ENCODE results near the gene UBE2L6.

UBE2L6 gene

DNA sequence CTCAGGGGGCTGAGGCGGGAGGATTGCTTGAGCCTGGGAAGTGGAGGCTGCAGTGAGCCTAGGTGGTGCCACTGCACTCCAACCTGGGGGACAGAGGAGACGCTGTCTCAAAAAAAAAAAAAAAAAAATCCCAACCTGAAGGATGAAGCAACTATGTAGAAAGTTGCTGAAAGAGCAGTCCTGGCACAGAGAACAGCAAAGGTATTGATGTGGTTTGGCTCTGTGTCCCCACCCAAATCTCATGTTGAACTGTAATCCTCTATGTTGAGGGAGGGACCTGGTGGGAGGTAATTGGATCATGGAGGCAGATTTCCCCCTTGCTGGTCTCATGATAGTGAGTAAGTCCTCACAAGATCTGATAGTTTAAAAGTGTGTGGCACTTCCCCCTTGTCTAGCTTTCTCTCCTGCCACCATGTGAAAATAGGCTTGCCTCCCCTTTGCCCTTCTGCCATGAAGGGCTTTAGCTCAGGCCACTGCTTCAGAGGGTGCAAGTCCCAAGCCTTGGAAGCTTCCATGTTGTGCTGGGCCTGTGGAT lies 19.3 kb upstream of the UBE2L6 start:
- TF ChIP-seq, protein P1, sequence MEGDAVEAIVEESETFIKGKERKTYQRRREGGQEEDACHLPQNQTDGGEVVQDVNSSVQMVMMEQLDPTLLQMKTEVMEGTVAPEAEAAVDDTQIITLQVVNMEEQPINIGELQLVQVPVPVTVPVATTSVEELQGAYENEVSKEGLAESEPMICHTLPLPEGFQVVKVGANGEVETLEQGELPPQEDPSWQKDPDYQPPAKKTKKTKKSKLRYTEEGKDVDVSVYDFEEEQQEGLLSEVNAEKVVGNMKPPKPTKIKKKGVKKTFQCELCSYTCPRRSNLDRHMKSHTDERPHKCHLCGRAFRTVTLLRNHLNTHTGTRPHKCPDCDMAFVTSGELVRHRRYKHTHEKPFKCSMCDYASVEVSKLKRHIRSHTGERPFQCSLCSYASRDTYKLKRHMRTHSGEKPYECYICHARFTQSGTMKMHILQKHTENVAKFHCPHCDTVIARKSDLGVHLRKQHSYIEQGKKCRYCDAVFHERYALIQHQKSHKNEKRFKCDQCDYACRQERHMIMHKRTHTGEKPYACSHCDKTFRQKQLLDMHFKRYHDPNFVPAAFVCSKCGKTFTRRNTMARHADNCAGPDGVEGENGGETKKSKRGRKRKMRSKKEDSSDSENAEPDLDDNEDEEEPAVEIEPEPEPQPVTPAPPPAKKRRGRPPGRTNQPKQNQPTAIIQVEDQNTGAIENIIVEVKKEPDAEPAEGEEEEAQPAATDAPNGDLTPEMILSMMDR (IDR thresholded peaks at IDR 0.05) = no peak

DNA sequence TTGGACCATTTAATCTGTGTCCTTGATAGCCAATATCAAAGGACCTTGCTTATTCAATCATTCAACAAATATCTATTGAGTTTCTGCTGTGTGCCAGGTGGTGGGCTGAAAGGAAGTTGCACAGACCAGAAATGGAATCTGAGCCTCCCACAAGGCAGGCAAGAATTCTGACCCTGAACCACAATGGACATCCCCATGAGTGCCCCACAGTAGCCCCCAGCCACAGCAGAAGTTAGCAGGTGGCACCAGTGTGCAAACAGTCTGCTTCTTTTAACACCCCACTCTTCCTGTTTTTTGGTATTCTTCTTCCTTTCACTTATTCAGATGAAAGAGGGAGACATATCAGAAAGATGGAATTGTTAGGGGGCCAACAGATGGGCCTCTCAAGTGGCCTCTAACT lies 17.8 kb upstream of the UBE2L6 start:
- TF ChIP-seq, protein P1 (IDR thresholded peaks at IDR 0.05) = no peak

DNA sequence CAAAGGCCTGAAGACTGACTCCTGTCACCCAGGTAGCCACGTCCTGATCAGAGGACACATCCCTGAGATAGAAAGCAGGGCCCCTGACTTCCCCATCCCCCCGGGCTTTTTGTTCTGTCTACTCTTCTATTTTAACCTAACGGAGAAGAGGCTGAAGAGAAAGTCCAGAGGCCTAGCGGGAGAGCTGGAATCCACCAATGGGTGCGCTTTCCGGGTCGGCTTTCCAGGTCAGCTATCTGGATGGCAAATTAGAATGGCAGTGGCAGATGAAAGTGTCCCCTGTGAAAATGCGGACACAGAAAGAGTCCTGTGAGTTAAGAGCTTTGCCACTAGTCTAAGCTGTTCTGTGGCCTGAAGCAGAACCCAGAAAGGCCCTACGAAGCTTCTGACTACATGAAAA lies 16.9 kb upstream of the UBE2L6 start:
- TF ChIP-seq, protein P1 (IDR thresholded peaks at IDR 0.05) = no peak

DNA sequence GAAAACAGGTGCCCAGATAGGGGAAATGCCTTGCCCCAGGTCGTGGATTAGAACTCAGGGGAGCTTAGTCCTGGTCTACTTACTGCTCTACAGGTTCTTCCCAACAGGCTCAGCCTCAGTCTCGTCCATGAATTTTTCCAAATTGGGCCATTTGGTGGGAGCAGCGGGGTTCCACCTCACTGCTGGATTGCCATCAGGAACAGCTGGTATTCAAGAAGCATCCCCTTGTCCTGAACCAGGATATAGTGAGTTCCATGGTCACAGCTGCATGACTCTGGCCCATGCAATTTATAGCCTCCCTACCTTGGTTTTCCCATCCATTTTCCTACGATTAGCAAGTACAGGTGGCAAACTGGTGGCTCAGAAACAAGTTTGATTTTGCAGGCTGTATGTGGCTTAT lies 6.6 kb upstream of the UBE2L6 start:
- TF ChIP-seq, protein P1 (IDR thresholded peaks at IDR 0.05) = no peak

DNA sequence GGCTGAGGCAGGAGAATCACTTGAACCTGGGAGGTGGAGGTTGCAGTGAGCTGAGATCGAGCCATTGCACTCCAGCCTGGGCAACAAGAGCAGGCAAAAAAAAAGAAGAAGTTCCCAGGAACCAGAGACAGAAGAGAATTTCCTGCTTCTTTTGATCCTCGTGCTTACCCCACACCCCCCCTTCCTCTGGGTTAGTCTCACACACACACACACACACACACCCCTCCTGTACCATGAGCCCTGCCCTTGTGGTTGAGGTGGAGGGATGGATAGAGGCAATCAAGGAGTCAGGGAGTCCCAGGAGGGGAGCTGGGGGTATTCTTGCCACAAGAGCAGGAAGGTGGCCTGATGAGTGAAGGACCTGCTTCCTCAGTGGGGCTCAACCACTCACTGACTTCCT lies 4.1 kb upstream of the UBE2L6 start:
- TF ChIP-seq, protein P1 (IDR thresholded peaks at IDR 0.05) = no peak

DNA sequence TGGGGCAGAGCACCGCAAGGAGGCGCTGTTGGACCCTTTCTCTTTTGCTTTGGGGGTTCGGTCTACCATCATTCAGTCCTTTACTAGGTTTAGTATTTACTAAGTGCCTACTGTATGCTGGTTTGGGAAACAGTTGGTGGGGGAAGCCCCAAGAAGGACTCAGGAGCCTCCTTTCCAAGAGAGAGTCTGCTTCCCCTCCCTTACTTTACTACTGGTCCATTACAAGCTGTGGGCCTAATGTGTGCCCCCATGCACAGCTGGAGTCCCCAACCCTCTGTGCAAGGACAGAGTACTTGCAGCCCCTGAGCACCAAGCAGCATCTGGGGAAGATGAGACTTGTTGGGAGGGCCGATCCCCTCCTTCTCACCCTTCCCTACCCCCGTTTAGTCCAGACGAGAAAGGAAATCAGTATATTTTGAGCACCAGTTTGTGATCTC lies 876 bp upstream of the UBE2L6 start:
- TF ChIP-seq, protein P1 (IDR thresholded peaks at IDR 0.05) = no peak; the same call in 1 of the 2 replicates

DNA sequence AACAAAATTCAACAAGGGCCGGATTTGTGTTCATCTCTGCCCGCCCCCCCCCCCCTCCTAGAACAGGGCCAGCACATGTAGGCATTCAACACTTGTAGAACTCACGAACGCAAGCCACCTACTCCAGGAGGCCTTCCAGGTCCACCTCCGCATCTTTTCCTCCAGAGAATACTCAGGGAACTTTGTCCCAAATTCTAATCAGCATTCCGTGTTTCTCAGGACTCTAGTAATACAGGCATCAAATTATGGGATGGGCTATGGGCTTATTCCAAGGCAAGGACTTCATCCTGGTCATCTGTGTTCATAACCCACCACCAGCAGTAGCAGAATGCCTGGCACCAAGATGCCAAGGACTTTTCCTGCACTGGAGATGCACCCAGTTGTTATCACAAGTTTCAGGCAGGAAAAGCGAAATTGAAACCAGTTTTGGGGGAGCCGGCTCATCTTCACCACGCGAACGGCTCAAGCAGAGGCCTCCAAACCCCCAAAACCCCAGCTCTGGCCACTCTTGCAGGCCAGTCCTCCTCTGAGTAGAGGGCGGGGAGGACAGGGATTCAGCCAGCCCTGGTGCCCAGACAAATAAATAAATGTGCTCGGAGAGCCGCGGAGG lies 462 bp downstream of the UBE2L6 start:
- TF ChIP-seq, protein P1 (IDR thresholded peaks at IDR 0.05) = no peak
